Left ventricle myocardium superior (tissue), 1 donor: ENCODE data around the gene KHK. TPM values are rescaled to one million over a fixed set of nuclear protein-coding genes. Genes with fewer than 3 reads are reported as not detected.
A peak's percentile ranks its signal among the peaks of the same experiment; 100 is the strongest.

Source experiments
- ATAC-seq: fragments of 200-7000 bp; cut with Tn5 transposase; one replicate; pipeline ENCODE4 v1.9.1; 2020; ENCODE audit warnings: mild to moderate bottlenecking, moderate library complexity
- DNase-seq: peaks from one replicate; pipeline ENCODE4 v3.0.0-alpha.2; 2020
- intact Hi-C: fragments of 100-400 bp; cut with micrococcal nuclease; formaldehyde crosslinking; loops from one replicate; pipeline ENCODE4 v1.11.0; 2022
- long read RNA-seq: library from polyadenylated mRNA; unstranded; transcript quantifications from one replicate; pipeline ENCODE4 v2.0.0, GENCODE V29; 2021
- total RNA-seq: library from RNA; stranded (reverse); fragmentation: NEBNext Ultra II Directional; extraction: Animal tissue kit (Norgen Biotek cat#: 25700); gene quantifications from one replicate; pipeline ENCODE4 v1.2.1, GENCODE V29; 2021
- donor health status: DM: no; HTN: yes; CAD: no; lungs with severe emphysema.

KHK gene
- 4.0 TPM for total RNA-seq
- long read RNA-seq, transcript KHK-202 (8 exons, 2,411 nt), result major isoform, 7 of 11 reads
- long read RNA-seq, partial matches to known transcripts, result 1 of 11 reads
- long read RNA-seq, other reads (novel, unspliced or antisense), result 3 of 11 reads

- intact Hi-C loops, result loop anchor here (10.0 kb wide), 1 partner anchor 122 kb away; no protein-coding TSS in a partner anchor
- DNase-seq (peak; percentile 68), ATAC-seq (peak; percentile 28)
Observed at GRCh38 chr2:27086724-27087593, at the start of gene KHK. KHK (plus strand) TSS chr2:27086772; CDS start chr2:27087260, 488 bp downstream.

- ATAC-seq (no peak), DNase-seq (no peak)
- intact Hi-C loops, result no loop called here
Observed at GRCh38 chr2:27038012-27038411, 48.6 kb upstream of the KHK start.

GRCh38 chr2:27038631-27039339 lies 47.8 kb upstream of the KHK start:
- intact Hi-C loops, result no loop called here
- ATAC-seq, result no peak
- no peak for DNase-seq

GRCh38 chr2:27039426-27039825 lies 47.1 kb upstream of the KHK start:
- DNase-seq (no peak), ATAC-seq (no peak)
- intact Hi-C loops, result no loop called here

GRCh38 chr2:27039871-27040270 lies 46.7 kb upstream of the KHK start:
- intact Hi-C loops, result no loop called here
- ATAC-seq, result no peak
- no peak for DNase-seq

- DNase-seq, result no peak
- no peak for ATAC-seq
- intact Hi-C loops, result no loop called here
Observed at GRCh38 chr2:27040282-27040681, 46.3 kb upstream of the KHK start.

GRCh38 chr2:27041752-27042151 lies 44.8 kb upstream of the KHK start:
- intact Hi-C loops, result no loop called here
- ATAC-seq (peak; percentile 14), DNase-seq (no peak)

GRCh38 chr2:27042159-27042661 lies 44.4 kb upstream of the KHK start:
- ATAC-seq (no peak), DNase-seq (no peak)
- intact Hi-C loops, result no loop called here

- intact Hi-C loops, result no loop called here
- ATAC-seq, result no peak
- DNase-seq, result no peak
Observed at GRCh38 chr2:27042985-27043634, 43.5 kb upstream of the KHK start.

GRCh38 chr2:27049422-27050280 lies 36.9 kb upstream of the KHK start:
- peak; percentile 63 for DNase-seq
- intact Hi-C loops, result no loop called here
- peak; percentile 30 for ATAC-seq

GRCh38 chr2:27050281-27050995 lies 36.1 kb upstream of the KHK start:
- peak; percentile 82 for ATAC-seq
- peak; percentile 87 for DNase-seq
- intact Hi-C loops, result no loop called here

GRCh38 chr2:27050996-27051901 lies 35.3 kb upstream of the KHK start, which contains the start of gene AGBL5:
AGBL5 (plus strand) TSS chr2:27051668; CDS start chr2:27052959, 1,291 bp downstream.
- ATAC-seq, result peak; percentile 84
- peak; percentile 97 for DNase-seq
- intact Hi-C loops, result no loop called here

GRCh38 chr2:27051902-27052645 lies 34.5 kb upstream of the KHK start:
- intact Hi-C loops, result no loop called here
- no peak for ATAC-seq
- peak; percentile 61 for DNase-seq

- intact Hi-C loops, result no loop called here
- DNase-seq (no peak), ATAC-seq (no peak)
Observed at GRCh38 chr2:27053321-27053720, 33.3 kb upstream of the KHK start.

- ATAC-seq (no peak), DNase-seq (no peak)
- intact Hi-C loops, result no loop called here
Observed at GRCh38 chr2:27053776-27054175, 32.8 kb upstream of the KHK start.

- no peak for DNase-seq
- intact Hi-C loops, result no loop called here
- no peak for ATAC-seq
Observed at GRCh38 chr2:27054721-27055120, 31.9 kb upstream of the KHK start.
